Testis (tissue), 2 donors: Measurements from ENCODE around the gene NLK.

Experiments used
- POLR2A ChIP-seq: fragments of 450-650 bp; IDR thresholded peaks from one replicate; pipeline ENCODE4 v1.6.1; 2017; ENCODE audit warnings: antibody characterized with exemption, mild to moderate bottlenecking, moderate library complexity
- TF ChIP-seq, protein P1 (sequence below), 3 experiments: fragments of 450-650 bp in 2 of 3; fragments of 200-600 bp in 1 of 3; sonication (generic) in 1 of 3; IDR thresholded peaks; one replicate each; pipeline ENCODE4 v1.5.1; 2016 to 2019; ENCODE audit warnings: antibody characterized with exemption in 3 of 3, mild to moderate bottlenecking in 2 of 3, moderate library complexity in 1 of 3

DNA sequence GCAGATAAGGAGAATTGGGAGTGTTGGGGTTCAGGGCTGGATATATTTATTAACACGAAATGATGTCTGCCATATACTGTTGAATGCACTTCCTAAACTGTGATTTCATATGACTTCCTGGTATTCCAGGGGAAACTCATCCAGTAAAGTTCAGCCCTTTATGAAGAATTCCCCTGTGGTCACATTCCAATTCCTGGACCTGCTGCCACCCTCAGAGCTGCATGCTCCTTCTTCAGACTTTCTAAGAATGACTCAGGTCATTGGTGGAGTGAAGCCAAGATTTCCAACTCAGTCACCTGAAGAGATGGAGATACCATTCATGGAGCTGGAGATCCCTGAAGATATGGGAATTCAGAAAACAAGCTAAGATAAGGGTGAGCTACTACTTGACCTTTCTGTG is 162.3 kb downstream of the NLK start:
- TF ChIP-seq, protein P1, sequence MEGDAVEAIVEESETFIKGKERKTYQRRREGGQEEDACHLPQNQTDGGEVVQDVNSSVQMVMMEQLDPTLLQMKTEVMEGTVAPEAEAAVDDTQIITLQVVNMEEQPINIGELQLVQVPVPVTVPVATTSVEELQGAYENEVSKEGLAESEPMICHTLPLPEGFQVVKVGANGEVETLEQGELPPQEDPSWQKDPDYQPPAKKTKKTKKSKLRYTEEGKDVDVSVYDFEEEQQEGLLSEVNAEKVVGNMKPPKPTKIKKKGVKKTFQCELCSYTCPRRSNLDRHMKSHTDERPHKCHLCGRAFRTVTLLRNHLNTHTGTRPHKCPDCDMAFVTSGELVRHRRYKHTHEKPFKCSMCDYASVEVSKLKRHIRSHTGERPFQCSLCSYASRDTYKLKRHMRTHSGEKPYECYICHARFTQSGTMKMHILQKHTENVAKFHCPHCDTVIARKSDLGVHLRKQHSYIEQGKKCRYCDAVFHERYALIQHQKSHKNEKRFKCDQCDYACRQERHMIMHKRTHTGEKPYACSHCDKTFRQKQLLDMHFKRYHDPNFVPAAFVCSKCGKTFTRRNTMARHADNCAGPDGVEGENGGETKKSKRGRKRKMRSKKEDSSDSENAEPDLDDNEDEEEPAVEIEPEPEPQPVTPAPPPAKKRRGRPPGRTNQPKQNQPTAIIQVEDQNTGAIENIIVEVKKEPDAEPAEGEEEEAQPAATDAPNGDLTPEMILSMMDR (IDR thresholded peaks at IDR 0.05): no peak
- TF ChIP-seq POLR2A: no peak
